Measurements from ENCODE around the gene ANO1. TPM values are rescaled to one million over a fixed set of nuclear protein-coding genes. Genes with fewer than 3 reads are reported as not detected.

The ANO1 gene
- total RNA-seq, 1 experiment from 2014 or later, result 41.7 TPM

- Histone ChIP-seq H2AFZ (ENCODE audit: low read depth, low read length, poor library complexity, severe bottlenecking) (no peak overlapping the region), H3K79me2 (ENCODE audit: insufficient read depth, low read length) (no peaks in the 10 kb centered on the region), H4K20me1 (ENCODE audit: insufficient read depth) (no peaks in the 10 kb centered on the region), H3K27ac (ENCODE audit: low read depth, low read length) (no peak overlapping the region), H3K4me3 (replicated peaks in 1 of 2; ENCODE audit: low read depth in 1 of 2, low read length in 2 of 2) (no peak overlapping the region), H3K27me3 (ENCODE audit: insufficient read depth, low read length) (no peaks in the 10 kb centered on the region), H3K4me2 (ENCODE audit: low read length) (no peak overlapping the region), H3K9me2 (ENCODE audit: insufficient read depth) (no peaks in the 10 kb centered on the region), H3K4me1 (ENCODE audit: control insufficient read depth in 1 of 2, insufficient read depth in 2 of 2, low read length in 2 of 2) (peaks cover 11 to 17% of the 10 kb centered on the region in 2 experiments), H3K9me3 (ENCODE audit: control insufficient read depth in 1 of 2, insufficient read depth in 1 of 2, low read depth in 1 of 2, low read length in 2 of 2) (no peaks in the 10 kb centered on the region), H3K36me3 (ENCODE audit: control insufficient read depth in 1 of 2, insufficient read depth in 2 of 2, low read length in 2 of 2) (no peaks in the 10 kb centered on the region; a peak in 1 of 4 replicates), H3K9ac (ENCODE audit: low read length) (no peak overlapping the region)
- ATAC-seq, result no peak
- TF ChIP-seq SRF (IDR thresholded peaks at IDR 0.05; ENCODE audit: low read depth) (no peak), FOSL1 (IDR thresholded peaks at IDR 0.05; ENCODE audit: low read depth) (no peak), EZH2phosphoT487 (IDR thresholded peaks at IDR 0.05; ENCODE audit: borderline replicate concordance) (no peak), ZNF274 (IDR thresholded peaks at IDR 0.05; ENCODE audit: low read depth, low read length) (no peak), ATF3 (IDR thresholded peaks at IDR 0.05) (no peak), CBX3 (IDR thresholded peaks at IDR 0.05; ENCODE audit: low read depth) (no peak), TCF7L2 (IDR thresholded peaks at IDR 0.05; ENCODE audit: borderline replicate concordance, extremely low read depth, insufficient read depth, insufficient read length) (no peak), JUND (IDR thresholded peaks at IDR 0.05) (no peak), SP1 (IDR thresholded peaks at IDR 0.05; ENCODE audit: low read depth) (no peak), ELF1 (IDR thresholded peaks at IDR 0.05; ENCODE audit: borderline replicate concordance, low read depth) (no peak), SIN3A (IDR thresholded peaks at IDR 0.05; ENCODE audit: low read depth) (no peak), EGR1 (IDR thresholded peaks at IDR 0.05; ENCODE audit: low read depth) (no peak), YY1 (IDR thresholded peaks at IDR 0.05; ENCODE audit: extremely low read depth, insufficient replicate concordance, low read depth, low read length) (no peak), POLR2AphosphoS5 (IDR thresholded peaks at IDR 0.05; ENCODE audit: low read depth, low read length) (no peak), CEBPB (IDR thresholded peaks at IDR 0.05; ENCODE audit: low read depth) (no peak), ZFX (IDR thresholded peaks at IDR 0.05) (no peak)
- TF ChIP-seq, protein P1, sequence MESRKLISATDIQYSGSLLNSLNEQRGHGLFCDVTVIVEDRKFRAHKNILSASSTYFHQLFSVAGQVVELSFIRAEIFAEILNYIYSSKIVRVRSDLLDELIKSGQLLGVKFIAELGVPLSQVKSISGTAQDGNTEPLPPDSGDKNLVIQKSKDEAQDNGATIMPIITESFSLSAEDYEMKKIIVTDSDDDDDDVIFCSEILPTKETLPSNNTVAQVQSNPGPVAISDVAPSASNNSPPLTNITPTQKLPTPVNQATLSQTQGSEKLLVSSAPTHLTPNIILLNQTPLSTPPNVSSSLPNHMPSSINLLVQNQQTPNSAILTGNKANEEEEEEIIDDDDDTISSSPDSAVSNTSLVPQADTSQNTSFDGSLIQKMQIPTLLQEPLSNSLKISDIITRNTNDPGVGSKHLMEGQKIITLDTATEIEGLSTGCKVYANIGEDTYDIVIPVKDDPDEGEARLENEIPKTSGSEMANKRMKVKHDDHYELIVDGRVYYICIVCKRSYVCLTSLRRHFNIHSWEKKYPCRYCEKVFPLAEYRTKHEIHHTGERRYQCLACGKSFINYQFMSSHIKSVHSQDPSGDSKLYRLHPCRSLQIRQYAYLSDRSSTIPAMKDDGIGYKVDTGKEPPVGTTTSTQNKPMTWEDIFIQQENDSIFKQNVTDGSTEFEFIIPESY (IDR thresholded peaks at IDR 0.05; ENCODE audit: extremely low read depth, insufficient replicate concordance, low read length), result no peak
- TF ChIP-seq, protein P2, sequence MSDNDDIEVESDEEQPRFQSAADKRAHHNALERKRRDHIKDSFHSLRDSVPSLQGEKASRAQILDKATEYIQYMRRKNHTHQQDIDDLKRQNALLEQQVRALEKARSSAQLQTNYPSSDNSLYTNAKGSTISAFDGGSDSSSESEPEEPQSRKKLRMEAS (IDR thresholded peaks at IDR 0.05), result no peak
- TF ChIP-seq, protein P3, sequence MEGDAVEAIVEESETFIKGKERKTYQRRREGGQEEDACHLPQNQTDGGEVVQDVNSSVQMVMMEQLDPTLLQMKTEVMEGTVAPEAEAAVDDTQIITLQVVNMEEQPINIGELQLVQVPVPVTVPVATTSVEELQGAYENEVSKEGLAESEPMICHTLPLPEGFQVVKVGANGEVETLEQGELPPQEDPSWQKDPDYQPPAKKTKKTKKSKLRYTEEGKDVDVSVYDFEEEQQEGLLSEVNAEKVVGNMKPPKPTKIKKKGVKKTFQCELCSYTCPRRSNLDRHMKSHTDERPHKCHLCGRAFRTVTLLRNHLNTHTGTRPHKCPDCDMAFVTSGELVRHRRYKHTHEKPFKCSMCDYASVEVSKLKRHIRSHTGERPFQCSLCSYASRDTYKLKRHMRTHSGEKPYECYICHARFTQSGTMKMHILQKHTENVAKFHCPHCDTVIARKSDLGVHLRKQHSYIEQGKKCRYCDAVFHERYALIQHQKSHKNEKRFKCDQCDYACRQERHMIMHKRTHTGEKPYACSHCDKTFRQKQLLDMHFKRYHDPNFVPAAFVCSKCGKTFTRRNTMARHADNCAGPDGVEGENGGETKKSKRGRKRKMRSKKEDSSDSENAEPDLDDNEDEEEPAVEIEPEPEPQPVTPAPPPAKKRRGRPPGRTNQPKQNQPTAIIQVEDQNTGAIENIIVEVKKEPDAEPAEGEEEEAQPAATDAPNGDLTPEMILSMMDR (IDR thresholded peaks at IDR 0.05 in 2 of 3, conservative IDR thresholded peaks at IDR 0.05 in 1 of 3; ENCODE audit: borderline replicate concordance in 1 of 3, insufficient read depth in 1 of 3, low read depth in 2 of 3, low read length in 2 of 3), result no peak
- ChIA-PET POLR2A (no interaction called here), RAD21 (ENCODE audit: low non-redundant PET in 1 of 2, low total read pairs in 2 of 2, uncharacterized antibody in 2 of 2, unreplicated experiment in 2 of 2) (no interaction called here), CTCF (no interaction called here)
- BruUV-seq (replicated peaks), result no TSS peak
- intact Hi-C loops (cut with micrococcal nuclease), result no loop called here
- no peak for DNase-seq (ENCODE audit: low read depth, low spot score)
Measured at GRCh38 chr11:70146299-70146698, 68.2 kb downstream of the ANO1 start.

Data from HCT116 (cell line).